GM19043 (cell line): ENCODE measurements around the gene MAP3K3.

Experiments
- ATAC-seq: cut with Tn5 transposase; IDR thresholded peaks from one replicate; pipeline ENCODE4 v1.9.1; 2021; ENCODE audit warnings: low read depth; ENCODE audit not compliant: unreplicated experiment

Gene MAP3K3

GRCh38 chr17:63647936-63648335, 25.7 kb downstream of the MAP3K3 start:
- ATAC-seq = no peak

DNA sequence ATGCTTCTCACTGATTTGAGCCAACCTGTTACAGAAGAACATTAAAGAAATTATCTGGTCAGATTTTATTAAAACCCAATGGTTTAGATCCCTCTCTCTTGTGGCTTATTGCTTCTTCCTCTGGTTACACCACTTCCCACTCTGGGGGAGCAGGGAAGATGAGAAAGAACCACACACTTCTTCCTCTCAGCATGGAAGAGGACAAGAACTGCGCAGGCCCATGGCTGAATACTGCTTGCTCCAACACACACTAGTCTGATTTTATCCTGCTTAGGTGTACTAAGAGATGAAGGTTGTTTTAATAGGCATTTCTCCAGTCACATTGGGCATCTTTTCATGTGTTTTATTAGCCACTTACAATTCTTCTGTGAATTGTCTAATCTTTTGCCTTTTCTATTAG, 27.6 kb downstream of the MAP3K3 start:
- ATAC-seq = no peak

- no peak for ATAC-seq
Measured at GRCh38 chr17:63652106-63652505, 29.9 kb downstream of the MAP3K3 start.

GRCh38 chr17:63653050-63653449, 30.8 kb downstream of the MAP3K3 start:
- ATAC-seq = no peak

DNA sequence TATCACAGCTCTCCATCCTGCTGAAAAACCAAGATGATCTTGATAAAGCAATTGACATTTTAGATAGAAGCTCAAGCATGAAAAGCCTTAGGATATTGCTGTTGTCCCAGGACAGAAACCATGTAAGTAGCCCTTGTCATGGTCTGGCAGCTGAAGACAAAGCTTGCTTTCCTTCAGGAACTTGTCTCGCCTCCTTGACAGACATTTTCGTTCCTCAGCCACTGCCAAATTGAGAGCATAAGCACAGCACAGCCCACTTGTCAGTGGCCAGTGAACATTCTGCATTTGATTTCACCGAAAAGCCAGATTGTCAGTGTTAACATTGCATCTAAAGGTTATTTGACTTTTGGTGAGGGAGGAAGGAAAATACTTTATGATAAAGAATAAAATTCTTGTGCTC, 35.6 kb downstream of the MAP3K3 start:
- ATAC-seq = no peak

DNA sequence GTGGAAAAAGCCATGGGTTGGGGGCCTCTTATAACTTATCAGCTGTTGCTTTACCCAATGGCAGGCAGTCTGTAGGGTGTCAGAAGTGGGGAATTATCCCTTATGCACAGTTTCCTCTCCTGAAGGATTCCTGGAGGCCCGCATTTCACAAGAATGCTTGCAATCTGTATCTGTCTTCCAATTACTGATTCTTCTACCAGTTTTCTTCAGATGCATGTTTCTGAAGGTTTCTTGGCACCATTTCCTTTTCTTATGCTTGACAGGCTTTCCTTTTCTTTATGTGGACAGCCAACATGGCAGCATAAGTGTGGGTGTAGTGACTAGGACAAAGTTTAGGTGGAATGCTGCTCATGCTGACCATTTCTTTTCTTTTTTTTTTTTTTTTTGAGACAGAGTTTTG, 36.1 kb downstream of the MAP3K3 start:
- ATAC-seq = no peak

GRCh38 chr17:63659850-63660249, 37.6 kb downstream of the MAP3K3 start:
- no peak for ATAC-seq

GRCh38 chr17:63665527-63666214, 43.5 kb downstream of the MAP3K3 start:
- no peak for ATAC-seq

DNA sequence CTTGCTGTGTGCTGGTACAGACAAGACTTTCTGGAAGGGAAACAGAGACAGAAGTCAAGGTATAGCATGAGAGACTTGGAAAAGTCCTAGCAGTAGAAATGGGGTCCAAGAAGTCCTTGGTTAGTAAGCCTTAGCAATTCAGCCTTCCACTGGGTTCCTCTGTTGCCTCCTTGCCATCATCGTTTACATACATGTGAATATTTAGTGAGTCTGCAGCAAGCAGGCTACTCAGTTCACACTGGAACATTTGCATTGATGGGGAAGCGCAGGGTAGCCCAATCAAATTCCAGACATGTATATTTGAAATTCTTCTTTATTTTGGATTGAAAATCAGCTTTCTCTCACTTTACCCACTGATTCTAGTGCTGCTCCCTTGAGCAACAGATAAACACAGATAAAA, 50.6 kb downstream of the MAP3K3 start:
- ATAC-seq = no peak

GRCh38 chr17:63675231-63675606, 53.0 kb downstream of the MAP3K3 start:
- ATAC-seq = no peak

GRCh38 chr17:63675607-63676546, 53.7 kb downstream of the MAP3K3 start:
- ATAC-seq = no peak

GRCh38 chr17:63676584-63676983, 54.4 kb downstream of the MAP3K3 start:
- ATAC-seq = no peak

DNA sequence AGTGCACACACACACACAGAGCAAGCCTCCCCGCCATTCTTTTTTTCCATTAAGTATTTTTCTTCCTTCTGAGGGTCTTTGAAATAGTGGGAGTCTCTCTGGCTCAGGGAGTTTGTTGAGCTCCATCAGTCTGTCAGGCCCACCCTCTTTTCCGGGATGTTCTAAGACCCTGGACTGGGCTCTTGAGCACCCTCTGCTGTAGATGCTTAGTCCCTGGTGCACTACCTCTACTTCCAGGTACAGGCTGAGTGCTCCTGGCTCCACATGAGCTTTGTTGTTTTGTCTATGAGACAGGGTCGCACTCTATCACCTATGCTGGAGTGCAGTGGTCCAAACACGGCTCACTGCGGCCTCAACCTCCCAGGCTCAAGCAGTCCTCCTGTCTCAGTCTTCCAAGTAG, 57.0 kb downstream of the MAP3K3 start:
- ATAC-seq = no peak

DNA sequence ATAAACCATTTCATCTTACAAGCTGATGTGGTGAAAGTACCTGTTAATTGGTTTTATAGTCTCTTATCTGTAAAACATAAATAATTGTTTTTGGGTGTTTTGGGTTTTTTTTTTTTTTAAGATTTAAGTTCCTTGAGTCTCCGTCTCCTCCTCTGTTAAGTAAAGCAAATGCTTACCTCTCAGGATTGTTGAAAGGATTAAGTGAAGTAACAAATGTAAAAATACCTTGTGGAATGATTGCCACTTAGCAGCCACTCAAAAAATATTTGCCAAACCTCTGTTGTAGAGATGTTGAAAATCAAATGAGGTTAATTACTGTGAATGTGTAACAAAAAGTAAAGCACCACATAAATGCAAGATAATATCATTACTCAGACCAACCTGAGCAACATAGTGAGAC, 58.5 kb downstream of the MAP3K3 start:
- no peak for ATAC-seq

- ATAC-seq = no peak
Measured at GRCh38 chr17:63681530-63681929, 59.3 kb downstream of the MAP3K3 start.

- no peak for ATAC-seq
Measured at GRCh38 chr17:63682441-63682840, 60.2 kb downstream of the MAP3K3 start.

DNA sequence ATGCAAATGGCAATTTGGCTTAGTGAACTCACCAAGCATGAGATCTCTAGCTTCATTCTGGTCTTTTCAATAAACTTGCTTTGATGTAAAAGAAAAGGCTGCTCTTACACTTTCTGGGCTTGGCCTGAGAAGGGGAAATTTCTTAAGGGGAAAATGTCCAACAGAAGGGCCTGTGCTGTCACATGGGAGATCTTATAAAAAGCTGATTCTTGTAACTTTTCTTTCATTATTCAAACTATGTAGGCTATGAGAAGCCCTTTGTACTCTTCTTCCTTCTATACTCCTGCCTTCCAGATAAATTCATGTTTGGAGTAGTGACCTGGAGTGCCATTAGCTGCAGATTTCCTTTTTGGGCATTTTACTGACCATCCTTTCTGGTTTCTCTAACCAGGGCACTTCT, 60.8 kb downstream of the MAP3K3 start:
- ATAC-seq = no peak

- no peak for ATAC-seq
Measured at GRCh38 chr17:63685041-63685440, 62.8 kb downstream of the MAP3K3 start.

DNA sequence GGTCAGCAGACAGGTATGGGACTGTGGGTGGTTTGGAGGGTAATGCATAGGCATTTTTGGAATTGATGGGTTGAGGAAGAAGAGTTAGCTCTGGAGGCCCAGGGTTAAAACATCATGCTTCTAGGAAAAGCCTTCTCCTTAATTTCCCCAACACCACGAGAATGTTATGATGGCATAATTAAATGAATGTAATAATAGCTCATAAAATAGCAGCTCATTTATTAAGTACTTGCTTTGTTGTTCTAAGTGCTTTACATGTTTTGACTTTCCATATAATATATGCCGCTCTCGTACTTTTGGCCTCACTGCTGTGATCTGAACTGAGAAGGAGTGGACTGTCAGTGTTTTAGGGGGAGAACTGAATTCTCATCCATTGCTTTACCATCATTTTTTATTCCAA, 63.4 kb downstream of the MAP3K3 start:
- ATAC-seq = no peak

DNA sequence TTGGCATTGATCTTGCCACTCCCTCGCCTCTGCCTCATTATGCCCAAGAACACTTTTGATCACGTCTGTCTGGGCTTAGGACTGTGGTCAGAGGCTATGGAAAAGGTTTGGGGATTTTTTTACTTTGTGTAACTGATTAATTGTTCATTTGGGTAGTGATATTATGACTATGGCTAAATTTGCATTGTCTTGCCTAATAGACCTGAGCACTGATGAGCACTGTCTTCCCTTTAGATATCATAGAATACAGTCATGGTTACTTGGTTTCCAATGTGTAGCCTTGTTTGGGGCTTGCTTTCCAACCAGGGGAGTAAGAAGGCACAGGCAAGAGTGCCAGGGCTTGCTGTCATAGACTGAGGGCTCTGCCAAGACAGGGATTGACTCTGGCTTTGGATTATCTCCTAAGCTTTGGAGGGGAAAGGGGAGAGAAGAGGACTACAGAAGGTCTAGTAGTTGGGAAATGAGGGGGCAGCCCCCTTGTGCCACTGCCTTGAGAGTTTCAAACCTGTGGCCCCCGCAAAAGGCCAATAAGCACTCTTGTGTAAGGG, 64.0 kb downstream of the MAP3K3 start:
- no peak for ATAC-seq

- ATAC-seq = no peak
Measured at GRCh38 chr17:63688396-63689020, 66.3 kb downstream of the MAP3K3 start.
